A549 (cell line): ENCODE measurements around the gene ETAA1.

ENCODE experiments used
- BHLHE40 ChIP-seq: IDR thresholded peaks from 2 replicates; pipeline ENCODE4 v1.6.1; 2012; ENCODE audit warnings: low read depth, low read length, inconsistent platforms
- ESRRA ChIP-seq: fragments of 150-350 bp; IDR thresholded peaks from 2 replicates; pipeline ENCODE4 v1.6.1; 2014; ENCODE audit warnings: mild to moderate bottlenecking, low read length, borderline replicate concordance
- JUNB ChIP-seq: fragments of >200 bp; sonication (Bioruptor Twin); formaldehyde crosslinking; IDR thresholded peaks from 2 replicates; pipeline ENCODE4 v1.6.1; 2016
- NR3C1 ChIP-seq: fragments of >200 bp; sonication (Bioruptor Twin); formaldehyde crosslinking; IDR thresholded peaks from 3 replicates; pipeline ENCODE4 v1.6.1; 2017
- PHF8 ChIP-seq: fragments of 200-600 bp; sonication (generic); IDR thresholded peaks from 2 replicates; pipeline ENCODE4 v1.6.1; 2016; ENCODE audit warnings: low read depth, mild to moderate bottlenecking, antibody characterized with exemption, moderate library complexity, borderline replicate concordance
- POLR2A ChIP-seq: IDR thresholded peaks from 2 replicates; pipeline ENCODE4 v1.6.1; 2012; ENCODE audit warnings: mild to moderate bottlenecking, low read length
- TF ChIP-seq, protein P1 (sequence below): fragments of >200 bp; sonication (Bioruptor Twin); formaldehyde crosslinking; IDR thresholded peaks from 3 replicates; pipeline ENCODE4 v1.5.1; 2016
- TF ChIP-seq, protein P2 (sequence below): fragments of 450-650 bp; IDR thresholded peaks from 2 replicates; pipeline ENCODE4 v1.6.1; 2014; ENCODE audit warnings: antibody characterized with exemption

DNA sequence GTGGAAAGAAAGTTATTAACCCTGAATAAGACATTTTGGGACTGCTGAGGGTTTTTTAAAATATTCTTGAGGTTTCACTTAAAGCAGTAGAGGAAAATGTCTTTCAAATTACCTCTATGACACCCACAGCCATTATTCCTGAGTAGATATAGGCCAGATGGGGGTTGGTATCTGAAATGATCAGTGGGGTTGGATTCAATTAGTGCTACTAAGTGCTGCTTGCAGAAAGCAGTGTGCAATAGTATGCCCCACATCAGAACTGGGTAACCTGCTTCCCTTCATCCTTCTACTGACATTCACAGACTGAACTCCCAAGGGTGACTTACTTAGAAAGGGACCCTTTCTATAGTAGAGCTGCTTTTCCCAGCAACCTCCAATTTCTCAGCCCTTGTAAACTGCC is 7.3 kb upstream of the ETAA1 start:
- TF ChIP-seq, protein P1, sequence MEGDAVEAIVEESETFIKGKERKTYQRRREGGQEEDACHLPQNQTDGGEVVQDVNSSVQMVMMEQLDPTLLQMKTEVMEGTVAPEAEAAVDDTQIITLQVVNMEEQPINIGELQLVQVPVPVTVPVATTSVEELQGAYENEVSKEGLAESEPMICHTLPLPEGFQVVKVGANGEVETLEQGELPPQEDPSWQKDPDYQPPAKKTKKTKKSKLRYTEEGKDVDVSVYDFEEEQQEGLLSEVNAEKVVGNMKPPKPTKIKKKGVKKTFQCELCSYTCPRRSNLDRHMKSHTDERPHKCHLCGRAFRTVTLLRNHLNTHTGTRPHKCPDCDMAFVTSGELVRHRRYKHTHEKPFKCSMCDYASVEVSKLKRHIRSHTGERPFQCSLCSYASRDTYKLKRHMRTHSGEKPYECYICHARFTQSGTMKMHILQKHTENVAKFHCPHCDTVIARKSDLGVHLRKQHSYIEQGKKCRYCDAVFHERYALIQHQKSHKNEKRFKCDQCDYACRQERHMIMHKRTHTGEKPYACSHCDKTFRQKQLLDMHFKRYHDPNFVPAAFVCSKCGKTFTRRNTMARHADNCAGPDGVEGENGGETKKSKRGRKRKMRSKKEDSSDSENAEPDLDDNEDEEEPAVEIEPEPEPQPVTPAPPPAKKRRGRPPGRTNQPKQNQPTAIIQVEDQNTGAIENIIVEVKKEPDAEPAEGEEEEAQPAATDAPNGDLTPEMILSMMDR, result no peak
- TF ChIP-seq POLR2A (no peak), PHF8 (no peak), NR3C1 (no peak), BHLHE40 (no peak), ESRRA (no peak), JUNB (no peak)
- TF ChIP-seq, protein P2, sequence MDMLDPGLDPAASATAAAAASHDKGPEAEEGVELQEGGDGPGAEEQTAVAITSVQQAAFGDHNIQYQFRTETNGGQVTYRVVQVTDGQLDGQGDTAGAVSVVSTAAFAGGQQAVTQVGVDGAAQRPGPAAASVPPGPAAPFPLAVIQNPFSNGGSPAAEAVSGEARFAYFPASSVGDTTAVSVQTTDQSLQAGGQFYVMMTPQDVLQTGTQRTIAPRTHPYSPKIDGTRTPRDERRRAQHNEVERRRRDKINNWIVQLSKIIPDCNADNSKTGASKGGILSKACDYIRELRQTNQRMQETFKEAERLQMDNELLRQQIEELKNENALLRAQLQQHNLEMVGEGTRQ, result no peak
